HG03066 (cell line): Measurements from ENCODE around the gene OR8D1.
"Not testable (repeated sequence)": the region's sequence is repeated elsewhere in the genome, so short reads cannot be mapped to it uniquely, and the experiment has no call there.

ENCODE experiments used
- ATAC-seq: cut with Tn5 transposase; IDR thresholded peaks from one replicate; pipeline ENCODE4 v1.9.1; 2021; ENCODE audit warnings: low read depth; ENCODE audit not compliant: unreplicated experiment

Gene OR8D1

GRCh38 chr11:124294687-124295086, 19.1 kb downstream of the OR8D1 start:
- no peak for ATAC-seq

DNA sequence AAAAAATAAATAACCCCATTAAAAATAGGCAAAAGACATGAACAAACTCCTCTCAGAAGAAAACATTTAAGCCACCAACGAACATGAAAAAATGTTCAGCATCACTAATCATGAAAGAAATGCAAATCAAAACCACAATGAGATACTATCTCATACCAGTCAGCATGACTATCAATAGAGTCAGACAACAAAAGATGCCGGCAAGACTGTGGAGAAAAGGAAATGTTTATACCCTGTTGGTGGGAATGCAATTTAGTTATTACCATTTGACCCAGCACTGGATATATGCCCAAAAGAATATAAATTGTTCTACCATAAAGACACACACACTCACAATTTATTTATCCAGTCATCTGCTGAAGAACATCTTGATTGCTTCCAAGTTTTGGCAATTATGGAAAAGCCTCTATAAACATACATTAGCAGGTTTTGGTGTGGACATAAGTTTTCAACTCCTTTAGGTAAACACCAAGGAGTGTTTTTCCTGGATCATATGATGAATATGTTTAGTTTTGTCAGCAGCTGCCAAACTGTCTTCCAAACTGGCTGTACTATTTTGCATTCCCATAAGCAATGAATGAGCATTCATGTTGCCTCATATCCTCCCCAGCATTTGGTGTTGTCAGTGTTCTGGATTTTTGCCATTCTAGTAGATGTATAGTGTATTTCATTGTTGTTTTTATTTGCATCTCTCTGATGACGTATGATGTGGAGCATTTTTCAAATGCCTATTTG, 28.0 kb downstream of the OR8D1 start:
- ATAC-seq = no peak

GRCh38 chr11:124278261-124278660, 35.5 kb downstream of the OR8D1 start:
- no peak for ATAC-seq

DNA sequence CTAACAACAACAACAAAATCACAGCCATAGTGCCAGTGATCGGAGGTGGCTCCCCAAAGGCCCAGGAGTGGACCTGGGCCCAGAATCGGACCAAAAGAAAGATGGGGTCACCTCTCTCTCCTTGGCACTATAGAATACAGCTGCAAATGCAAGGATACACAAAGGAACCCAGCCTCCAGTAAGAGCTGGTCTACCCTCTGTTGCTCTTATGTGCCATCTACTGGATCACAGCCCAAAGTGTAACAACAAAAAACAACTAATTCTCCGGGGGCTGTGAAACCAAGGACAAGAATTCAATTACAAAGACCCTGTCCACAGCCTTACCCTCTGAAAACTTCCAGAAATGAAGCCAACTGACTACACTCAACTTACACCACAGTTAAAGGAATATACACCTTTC, 35.9 kb downstream of the OR8D1 start:
- no peak for ATAC-seq

- no peak for ATAC-seq
Measured at GRCh38 chr11:124277207-124277606, 36.5 kb downstream of the OR8D1 start.

DNA sequence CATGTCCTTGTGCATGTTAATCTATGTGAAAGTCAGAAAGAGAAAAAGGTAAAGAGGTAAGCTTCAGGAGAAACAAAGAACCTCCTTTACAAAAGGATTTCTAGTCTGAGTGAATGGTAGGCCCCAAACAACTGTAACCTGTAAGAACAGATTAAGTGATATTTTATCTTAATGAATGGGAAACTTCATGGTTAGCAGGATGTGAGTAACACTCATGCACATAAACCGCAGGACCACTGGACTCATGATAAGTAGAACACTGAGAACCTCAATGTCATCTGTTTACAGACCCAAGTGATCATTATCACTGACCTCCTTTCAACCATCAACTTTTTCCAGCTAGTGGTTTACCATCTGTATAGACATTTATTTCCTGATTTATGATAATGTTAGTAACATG, 37.7 kb downstream of the OR8D1 start:
- no peak for ATAC-seq

- ATAC-seq = no peak
Measured at GRCh38 chr11:124274000-124274399, 39.7 kb downstream of the OR8D1 start.

DNA sequence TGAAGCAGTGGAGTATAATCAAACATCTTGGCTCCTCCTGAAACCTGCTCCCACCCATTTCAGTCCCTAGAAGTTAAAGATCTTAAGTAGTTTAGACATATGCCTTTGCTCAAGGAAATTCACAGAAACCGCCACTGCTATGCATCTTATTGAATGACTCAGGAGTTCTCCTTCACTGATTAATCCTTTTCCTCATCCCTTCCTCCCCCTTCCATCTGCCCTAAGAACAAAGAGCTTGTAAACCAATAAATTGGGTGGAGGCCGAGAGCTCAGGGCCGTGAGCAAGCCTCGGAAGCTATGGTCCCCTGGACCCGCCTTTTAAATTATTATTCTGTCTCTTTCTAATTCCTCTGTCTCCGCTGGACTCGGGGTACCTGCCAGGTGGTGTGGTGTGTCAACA, 42.9 kb downstream of the OR8D1 start:
- not testable (repeated sequence) for ATAC-seq

DNA sequence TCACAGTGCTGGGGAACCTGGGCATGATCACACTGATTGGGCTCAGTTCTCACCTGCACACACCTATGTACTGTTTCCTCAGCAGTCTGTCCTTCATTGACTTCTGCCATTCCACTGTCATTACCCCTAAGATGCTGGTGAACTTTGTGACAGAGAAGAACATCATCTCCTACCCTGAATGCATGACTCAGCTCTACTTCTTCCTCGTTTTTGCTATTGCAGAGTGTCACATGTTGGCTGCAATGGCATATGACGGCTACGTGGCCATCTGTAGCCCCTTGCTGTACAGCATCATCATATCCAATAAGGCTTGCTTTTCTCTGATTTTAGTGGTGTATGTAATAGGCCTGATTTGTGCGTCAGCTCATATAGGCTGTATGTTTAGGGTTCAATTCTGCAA, 48.7 kb downstream of the OR8D1 start:
- not testable (repeated sequence) for ATAC-seq

- ATAC-seq = no peak
Measured at GRCh38 chr11:124256076-124256475, 57.7 kb downstream of the OR8D1 start, which contains the start of gene OR8G5. Gene OR8G5, plus strand, starts transcription at chr11:124256376. Its CDS starts 8,556 bp downstream, at chr11:124264932.
